ENCODE measurements around the gene NEDD8.

Gene NEDD8

GRCh38 chr14:24263848-24264247 is 31.7 kb upstream of the NEDD8 start:
- DNase-seq (ENCODE audit: low spot score), result no peak

- DNase-seq (ENCODE audit: low spot score), result no peak
Measured at GRCh38 chr14:24262821-24263733, 30.9 kb upstream of the NEDD8 start, which contains the start of gene TGM1. Gene TGM1, minus strand, starts transcription at chr14:24263177. Its CDS starts 825 bp downstream, at chr14:24262352.

- DNase-seq (ENCODE audit: low spot score), result no peak
Measured at GRCh38 chr14:24261969-24262327, 29.8 kb upstream of the NEDD8 start.

- no peak for DNase-seq (ENCODE audit: low spot score)
Measured at GRCh38 chr14:24261256-24261968, 29.2 kb upstream of the NEDD8 start.

- no peak for DNase-seq (ENCODE audit: low spot score)
Measured at GRCh38 chr14:24260780-24261157, 28.6 kb upstream of the NEDD8 start.

- DNase-seq (ENCODE audit: low spot score), result no peak
Measured at GRCh38 chr14:24260026-24260779, 28.0 kb upstream of the NEDD8 start.

- DNase-seq (ENCODE audit: low spot score), result no peak
Measured at GRCh38 chr14:24259282-24260025, 27.3 kb upstream of the NEDD8 start.

GRCh38 chr14:24258548-24259265 is 26.5 kb upstream of the NEDD8 start:
- DNase-seq (ENCODE audit: low spot score), result no peak

GRCh38 chr14:24258119-24258518 is 26.0 kb upstream of the NEDD8 start:
- no peak for DNase-seq (ENCODE audit: low spot score)

- no peak for DNase-seq (ENCODE audit: low spot score)
Measured at GRCh38 chr14:24256960-24257359, 24.8 kb upstream of the NEDD8 start.

GRCh38 chr14:24255931-24256711 is 24.0 kb upstream of the NEDD8 start:
- DNase-seq (ENCODE audit: low spot score), result no peak

GRCh38 chr14:24255438-24255837 is 23.3 kb upstream of the NEDD8 start:
- DNase-seq (ENCODE audit: low spot score), result no peak

- no peak for DNase-seq (ENCODE audit: low spot score)
Measured at GRCh38 chr14:24254630-24255392, 22.6 kb upstream of the NEDD8 start.

- DNase-seq (ENCODE audit: low spot score), result no peak
Measured at GRCh38 chr14:24253936-24254335, 21.8 kb upstream of the NEDD8 start.

- no peak for DNase-seq (ENCODE audit: low spot score)
Measured at GRCh38 chr14:24252289-24253124, 20.3 kb upstream of the NEDD8 start.

GRCh38 chr14:24251880-24252288 is 19.7 kb upstream of the NEDD8 start:
- DNase-seq (ENCODE audit: low spot score), result no peak

GRCh38 chr14:24250354-24250753 is 18.2 kb upstream of the NEDD8 start:
- DNase-seq (ENCODE audit: low spot score), result no peak

GRCh38 chr14:24249230-24250021 is 17.3 kb upstream of the NEDD8 start:
- no peak for DNase-seq (ENCODE audit: low spot score)
